HFFc6 (cell line): ENCODE measurements around the gene WSCD1. TPM values are rescaled to one million over a fixed set of nuclear protein-coding genes. Genes with fewer than 3 reads are reported as not detected.

Experiments used
- DNase-seq: peaks from one replicate; pipeline ENCODE4 v3.0.0-alpha.2; 2018
- H3K27ac Mint-ChIP-seq: 2 replicates; pipeline ENCODE4 v1.8.0; 2020; ENCODE audit warnings: mild to moderate bottlenecking, mixed read lengths
- H3K27me3 Mint-ChIP-seq: 2 replicates; pipeline ENCODE4 v1.8.0; 2021; ENCODE audit warnings: mild to moderate bottlenecking, moderate library complexity, mixed read lengths; ENCODE audit not compliant: insufficient read depth
- H3K36me3 Mint-ChIP-seq: 2 replicates; pipeline ENCODE4 v1.8.0; 2021; ENCODE audit warnings: low read depth, mixed read lengths
- H3K4me1 Mint-ChIP-seq: 2 replicates; pipeline ENCODE4 v1.8.0; 2020; ENCODE audit warnings: low read depth, mixed read lengths
- H3K4me3 Mint-ChIP-seq: 2 replicates; pipeline ENCODE4 v1.8.0; 2020; ENCODE audit warnings: mild to moderate bottlenecking, moderate library complexity, mixed read lengths
- H3K9me3 Mint-ChIP-seq: 2 replicates; pipeline ENCODE4 v1.8.0; 2020; ENCODE audit warnings: mild to moderate bottlenecking, mixed read lengths
- CTCF ChIP-seq: fragments of 200-600 bp; sonication (generic); IDR thresholded peaks from 2 replicates; pipeline ENCODE4 v1.5.0; 2021; ENCODE audit warnings: antibody characterized with exemption, mild to moderate bottlenecking
- total RNA-seq, 6 experiments: library from RNA; stranded (reverse); fragmentation: NEBNext Ultra II Directional; extraction: Animal tissue kit (Norgen Biotek cat#: 25700); gene quantifications; 2 replicates in 1 of 6; 3 replicates in 5 of 6; pipeline ENCODE4 v1.2.3, GENCODE V29; 2021

WSCD1 gene
- total RNA-seq, 6 experiments from 2014 or later: not detected

- Mint-ChIP-seq H3K27ac (no peak overlapping the region), H3K36me3 (no peaks in the 10 kb centered on the region), H3K9me3 (peaks cover 25% of the 10 kb centered on the region; the same call in 1 of the 2 replicates), H3K27me3 (peaks cover 23% of the 10 kb centered on the region), H3K4me1 (no peaks in the 10 kb centered on the region), H3K4me3 (no peak overlapping the region)
- no peak for TF ChIP-seq CTCF
- DNase-seq: no peak
Measured at GRCh38 chr17:6096201-6097004, 26.2 kb downstream of the WSCD1 start.

- peaks cover 21% of the 10 kb centered on the region for H3K27me3 Mint-ChIP-seq
- no peaks in the 10 kb centered on the region for H3K4me1 Mint-ChIP-seq
Measured at GRCh38 chr17:6097005-6097279, 26.8 kb downstream of the WSCD1 start.

GRCh38 chr17:6098050-6098822 is 28.1 kb downstream of the WSCD1 start:
- Mint-ChIP-seq H3K9me3 (peaks cover 25% of the 10 kb centered on the region; the same call in 1 of the 2 replicates), H3K27ac (no peak overlapping the region), H3K4me1 (no peaks in the 10 kb centered on the region), H3K4me3 (no peak overlapping the region), H3K27me3 (peaks cover 17% of the 10 kb centered on the region), H3K36me3 (no peaks in the 10 kb centered on the region)
- no peak for TF ChIP-seq CTCF
- DNase-seq: no peak

More at GRCh38 chr17:6097005-6097279, 26.8 kb downstream of the WSCD1 start:
- no peak for DNase-seq
- Mint-ChIP-seq H3K36me3 (no peaks in the 10 kb centered on the region), H3K9me3 (peaks cover 25% of the 10 kb centered on the region; the same call in 1 of the 2 replicates), H3K4me3 (no peak overlapping the region), H3K27ac (no peak overlapping the region)
- no peak for TF ChIP-seq CTCF

- H3K4me1 Mint-ChIP-seq: no peaks in the 10 kb centered on the region
- no peak overlapping the region for H3K4me3 Mint-ChIP-seq
Measured at GRCh38 chr17:6098823-6099180, 28.6 kb downstream of the WSCD1 start.

GRCh38 chr17:6099492-6099891 is 29.3 kb downstream of the WSCD1 start:
- no peak overlapping the region for H3K27ac Mint-ChIP-seq
- no peaks in the 10 kb centered on the region for H3K36me3 Mint-ChIP-seq
- H3K27me3 Mint-ChIP-seq: peaks cover 15% of the 10 kb centered on the region
- H3K9me3 Mint-ChIP-seq: peaks cover 25% of the 10 kb centered on the region; the same call in 1 of the 2 replicates
- no peaks in the 10 kb centered on the region for H3K4me1 Mint-ChIP-seq
- no peak for DNase-seq
- no peak for TF ChIP-seq CTCF
- no peak overlapping the region for H3K4me3 Mint-ChIP-seq

More at GRCh38 chr17:6098823-6099180, 28.6 kb downstream of the WSCD1 start:
- DNase-seq: no peak
- peaks cover 25% of the 10 kb centered on the region; the same call in 1 of the 2 replicates for H3K9me3 Mint-ChIP-seq
- peaks cover 15% of the 10 kb centered on the region for H3K27me3 Mint-ChIP-seq
- no peaks in the 10 kb centered on the region for H3K36me3 Mint-ChIP-seq
- TF ChIP-seq CTCF: no peak
- no peak overlapping the region for H3K27ac Mint-ChIP-seq
